NCI-H187 (cell line): Measurements from ENCODE around the gene PAK5.

Experiments used
- DNase-seq, 2 experiments: peaks; one replicate each; lab custom pipeline; 2025; lab: John Stamatoyannopoulos, UW

Gene PAK5

GRCh38 chr20:9616455-9616805, 222.4 kb downstream of the PAK5 start:
- DNase-seq: no peak

DNA sequence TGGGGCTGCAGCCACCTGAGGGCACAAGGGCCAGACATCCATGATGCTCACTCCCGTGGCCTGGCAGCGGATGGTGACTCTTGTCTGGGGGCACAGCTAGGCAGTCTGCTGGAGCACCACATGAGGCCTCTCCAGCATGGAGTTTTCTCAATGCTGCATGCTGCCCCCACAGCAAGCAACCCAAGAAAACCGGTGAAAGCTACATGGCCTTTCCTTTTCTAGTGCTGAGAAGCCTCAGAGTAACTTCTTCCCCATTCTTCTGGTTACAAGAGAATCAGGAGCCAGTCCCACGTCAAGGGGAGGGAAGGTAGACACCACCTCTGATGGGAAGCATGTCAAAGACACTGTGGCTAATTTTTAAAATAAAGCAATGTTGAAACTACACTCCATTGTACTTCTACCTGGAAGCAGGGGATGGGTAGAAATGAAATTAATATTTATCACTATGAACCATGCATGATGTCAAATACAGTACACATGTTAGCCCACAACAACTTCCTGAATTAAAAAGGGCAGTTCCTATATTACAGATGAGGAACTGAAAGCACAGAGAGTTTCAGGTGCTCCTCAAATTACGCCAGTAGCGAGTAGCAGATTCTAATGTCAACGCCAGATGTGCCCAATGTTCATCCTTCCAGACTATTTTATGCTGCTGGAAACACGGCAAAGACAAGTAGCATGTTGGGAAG, 223.0 kb downstream of the PAK5 start:
- no peak for DNase-seq

GRCh38 chr20:9615118-9615517, 223.8 kb downstream of the PAK5 start:
- DNase-seq: no peak

- DNase-seq: no peak
Measured at GRCh38 chr20:9613871-9614270, 225.0 kb downstream of the PAK5 start.

DNA sequence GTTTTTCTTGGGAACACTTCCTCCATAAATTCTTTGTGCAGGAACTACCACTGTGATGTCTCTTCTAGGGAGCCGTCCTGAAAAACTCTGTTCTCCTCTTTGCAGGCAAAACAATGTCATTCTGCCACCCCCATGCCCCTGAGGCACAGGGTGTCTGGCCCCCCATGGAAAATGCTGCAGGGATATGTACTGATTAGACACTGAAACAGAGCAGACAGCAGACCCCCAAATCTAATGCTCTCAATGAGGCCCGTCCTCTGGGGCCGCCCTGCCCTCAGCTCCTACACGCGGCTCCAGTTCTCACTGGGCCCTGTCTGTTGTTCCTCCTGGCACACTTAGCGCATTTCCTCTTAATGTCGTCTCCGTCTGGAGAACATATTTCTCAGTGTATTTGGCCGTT, 227.0 kb downstream of the PAK5 start:
- DNase-seq: no peak

- no peak for DNase-seq
Measured at GRCh38 chr20:9610665-9611064, 228.2 kb downstream of the PAK5 start.

DNA sequence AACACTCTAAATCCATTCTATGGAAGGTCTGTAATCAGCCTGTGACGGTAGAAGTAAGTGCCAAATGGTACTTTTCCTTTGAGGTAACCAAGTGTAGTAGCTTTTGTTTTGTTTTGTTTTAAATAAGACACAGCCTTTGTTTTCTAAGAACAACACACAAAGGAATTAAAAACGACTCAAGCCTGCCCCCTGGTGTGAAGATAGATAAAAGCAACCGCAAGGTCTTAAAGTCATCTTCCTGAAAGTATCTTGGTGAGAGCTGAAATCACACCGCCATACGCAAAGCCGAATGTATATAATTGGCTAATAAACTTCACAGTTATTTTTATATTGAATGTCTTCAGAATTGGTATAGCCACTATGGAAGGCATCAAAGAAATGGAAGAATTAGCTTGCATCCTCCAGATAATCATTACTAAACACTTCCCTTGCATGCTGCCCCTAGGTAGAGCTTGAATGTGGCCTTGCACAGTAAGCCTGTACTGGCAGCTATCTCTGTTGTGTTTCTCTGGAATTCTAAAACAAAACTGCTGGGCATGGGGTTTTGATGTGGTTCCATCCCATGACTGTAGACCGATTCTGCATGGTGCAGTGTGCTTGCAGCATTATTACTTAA, 228.9 kb downstream of the PAK5 start:
- DNase-seq: peak; percentile 70 to 72

- DNase-seq: no peak
Measured at GRCh38 chr20:9608639-9609340, 230.1 kb downstream of the PAK5 start.

- no peak for DNase-seq
Measured at GRCh38 chr20:9602847-9603183, 236.1 kb downstream of the PAK5 start.

- no peak for DNase-seq
Measured at GRCh38 chr20:9600562-9600961, 238.3 kb downstream of the PAK5 start.

DNA sequence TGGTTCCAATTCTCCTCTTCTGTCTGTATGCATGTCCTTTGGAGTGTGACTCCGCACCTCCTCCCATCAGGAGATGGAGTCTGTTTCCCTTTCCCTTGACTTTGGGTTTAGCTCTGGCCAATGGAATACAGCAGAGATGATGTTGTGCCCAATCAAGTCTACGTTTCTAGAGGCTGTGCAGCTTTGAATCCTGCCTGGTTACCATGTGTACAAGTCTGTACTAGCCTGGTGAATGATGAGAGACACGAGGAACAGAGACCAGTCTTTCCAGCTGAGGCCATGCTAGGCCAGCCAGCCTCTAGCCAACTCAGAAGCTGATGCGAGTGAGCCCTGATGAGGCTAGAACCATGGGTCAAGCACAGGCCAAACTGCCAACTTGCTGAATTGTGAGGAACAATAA, 241.3 kb downstream of the PAK5 start:
- DNase-seq: no peak

GRCh38 chr20:9595763-9596162, 243.1 kb downstream of the PAK5 start:
- no peak for DNase-seq

- DNase-seq: no peak
Measured at GRCh38 chr20:9594284-9594875, 244.5 kb downstream of the PAK5 start.

GRCh38 chr20:9592419-9592818, 246.5 kb downstream of the PAK5 start:
- no peak for DNase-seq

DNA sequence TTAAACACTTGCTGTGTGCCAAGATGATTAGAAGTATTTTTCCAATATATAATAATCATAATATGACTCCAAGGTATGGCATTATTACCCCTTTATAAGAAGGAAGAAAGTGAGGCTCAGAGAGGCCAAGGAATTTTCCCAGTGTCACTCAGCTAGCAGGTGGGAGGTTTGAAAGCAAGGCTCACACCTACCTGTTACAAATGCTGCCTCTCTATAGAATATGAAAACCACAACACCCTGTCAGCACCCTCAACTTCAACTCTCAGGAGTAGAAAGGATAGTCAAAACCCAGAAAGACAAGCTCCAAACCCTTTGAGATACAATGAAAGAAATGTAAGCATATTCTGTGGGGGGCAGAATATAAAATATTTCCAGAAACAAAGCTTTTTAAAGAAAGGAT, 247.8 kb downstream of the PAK5 start:
- no peak for DNase-seq

DNA sequence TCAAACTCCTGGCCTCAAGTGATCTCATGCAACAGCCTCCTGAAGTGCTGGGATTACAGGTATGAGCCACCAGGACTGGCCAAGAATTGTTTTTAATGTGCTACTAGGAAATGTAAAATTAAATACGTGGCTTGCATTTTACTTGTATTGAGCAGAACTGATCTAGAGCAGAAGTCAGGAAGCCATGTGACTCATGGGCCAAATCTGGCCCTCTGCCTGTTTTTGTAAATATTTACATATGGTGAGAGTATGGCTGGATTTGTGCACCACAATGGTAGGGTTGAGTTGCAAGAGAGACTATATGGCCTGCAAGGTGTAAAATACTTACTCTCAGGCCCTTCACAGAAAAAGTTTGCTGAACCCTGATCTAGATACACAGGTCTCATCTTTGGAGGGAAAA, 248.7 kb downstream of the PAK5 start:
- no peak for DNase-seq

DNA sequence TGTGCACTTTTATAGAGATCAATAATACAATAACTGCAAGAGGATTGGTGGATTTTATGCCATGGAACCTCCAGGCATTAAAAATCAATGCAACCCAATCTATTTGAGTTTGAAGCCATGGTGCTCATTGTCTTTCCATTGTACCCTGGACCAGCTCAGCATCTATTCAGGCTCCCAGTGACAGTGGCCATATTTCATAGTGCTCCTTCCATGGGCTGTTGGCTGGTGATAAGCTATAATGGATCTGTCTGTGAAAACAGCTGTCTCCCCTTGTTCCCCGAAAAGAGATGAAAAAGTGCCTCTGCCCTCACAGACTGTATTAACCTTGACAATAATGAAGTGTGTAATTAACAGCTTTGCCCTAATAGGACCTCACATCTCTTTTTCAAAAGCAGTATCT, 250.2 kb downstream of the PAK5 start:
- no peak for DNase-seq

GRCh38 chr20:9583151-9583550, 255.7 kb downstream of the PAK5 start:
- no peak for DNase-seq

DNA sequence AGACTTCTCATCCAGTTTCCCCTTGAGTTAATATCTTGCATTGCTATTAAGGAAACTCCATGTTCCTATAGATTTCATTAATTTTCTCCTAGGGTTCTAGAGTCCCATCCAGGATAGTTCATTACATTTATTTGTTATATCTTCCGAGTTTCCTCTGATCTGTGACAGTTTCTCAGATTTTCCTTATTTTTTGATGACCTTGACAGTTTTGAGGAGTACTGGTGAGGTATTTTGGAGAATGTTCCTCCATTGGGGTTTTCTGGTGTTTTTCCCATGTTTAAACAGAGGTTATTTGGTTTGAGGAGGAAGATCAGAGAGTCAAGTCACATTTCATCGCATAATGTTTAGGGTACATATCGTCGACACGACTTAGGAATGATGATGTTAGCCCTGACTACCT, 256.7 kb downstream of the PAK5 start:
- DNase-seq: no peak

- DNase-seq: no peak
Measured at GRCh38 chr20:9581509-9581908, 257.4 kb downstream of the PAK5 start.

DNA sequence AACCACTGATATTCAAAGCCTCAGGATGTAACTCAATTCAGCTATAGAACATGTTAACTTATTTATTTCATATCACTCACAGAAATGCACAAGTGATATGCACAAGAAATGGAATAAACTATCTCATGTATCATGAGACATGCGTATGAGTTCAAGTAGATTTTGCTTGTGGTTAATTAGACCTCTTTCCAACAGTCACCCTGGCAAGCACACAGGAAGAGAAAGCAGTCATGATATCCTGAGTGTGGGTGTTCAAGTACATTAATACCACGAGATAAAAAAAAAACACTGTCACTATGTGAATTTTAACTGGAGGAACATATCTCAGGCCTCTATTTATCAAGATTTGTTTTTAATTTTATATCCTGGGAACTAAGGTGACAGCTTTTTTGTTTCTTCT, 260.3 kb downstream of the PAK5 start:
- no peak for DNase-seq

GRCh38 chr20:9577397-9577796, 261.5 kb downstream of the PAK5 start:
- DNase-seq: no peak

DNA sequence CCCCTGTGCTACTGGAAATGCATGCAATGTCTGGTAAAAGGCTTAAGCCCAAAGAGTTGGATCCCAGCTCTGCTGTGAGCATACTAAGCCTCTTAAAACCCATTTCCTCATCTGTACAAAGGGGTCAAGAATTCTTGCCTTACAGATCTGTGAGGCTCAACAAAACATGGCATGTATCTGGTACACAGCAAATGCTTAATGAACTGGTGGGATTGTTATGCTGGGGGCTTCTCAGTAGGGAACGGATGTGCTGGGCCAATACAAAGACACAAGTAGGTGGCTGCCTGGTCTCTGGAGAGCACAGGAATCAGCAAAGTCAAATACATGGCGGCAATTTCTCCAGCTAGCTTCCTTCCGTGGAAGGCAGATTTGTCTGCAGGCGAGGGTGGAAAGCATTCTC, 262.2 kb downstream of the PAK5 start:
- DNase-seq: no peak
